Measurements from ENCODE around the gene NUDT16L1.

DNA sequence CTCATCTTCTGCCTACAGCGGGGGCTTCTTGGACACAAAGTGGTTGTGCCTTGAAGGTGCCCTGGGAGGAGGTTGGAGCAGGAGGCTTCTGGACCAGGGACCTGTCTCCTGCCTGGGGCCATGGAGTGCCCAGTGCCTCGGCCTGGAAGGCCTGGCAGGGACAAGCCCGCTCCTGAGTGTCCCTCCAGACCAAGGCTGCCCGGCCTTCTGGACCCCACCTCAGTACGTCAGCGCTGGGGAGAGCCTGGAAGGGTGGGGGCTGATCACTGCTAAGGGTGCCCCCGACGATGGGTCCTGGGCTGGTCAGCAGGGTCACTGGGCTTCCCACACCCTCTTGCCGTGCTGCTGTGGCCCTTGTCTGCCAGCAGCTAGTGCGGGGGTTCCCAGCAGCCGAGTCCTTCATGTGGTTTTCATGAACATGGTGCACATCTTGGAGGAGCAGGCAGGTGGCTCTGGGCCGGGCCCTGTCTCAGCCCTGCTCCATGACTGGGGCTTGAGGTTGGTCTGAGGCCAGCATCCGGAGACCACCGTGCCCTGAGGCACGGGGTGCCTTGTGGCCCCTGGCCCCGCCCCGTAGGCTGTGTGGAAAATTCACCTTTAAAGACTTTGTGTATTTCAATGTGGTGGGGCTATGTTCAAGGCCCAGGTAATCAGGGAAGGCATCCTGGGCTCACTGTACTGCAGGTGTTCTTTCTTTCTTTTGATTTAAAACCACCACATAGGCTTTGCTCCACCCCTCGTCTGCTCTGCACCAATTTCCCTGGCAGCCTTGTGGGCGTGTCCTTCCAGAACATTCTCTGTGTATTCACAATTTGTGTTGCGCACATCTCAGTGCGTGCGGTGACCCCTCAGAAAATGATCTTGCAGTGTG is 46.4 kb upstream of the NUDT16L1 start:
- TF ChIP-seq CTCF (IDR thresholded peaks at IDR 0.05; ENCODE audit: low read length) (no peak), EZH2phosphoT487 (IDR thresholded peaks at IDR 0.05; ENCODE audit: low read length) (no peak), EZH2 (optimal IDR thresholded peaks at IDR 0.05; ENCODE audit: low read depth, low read length) (no peak)
